Nucleus accumbens (tissue), 56 donors: ENCODE results near the gene SHC4.

Experiments used
- DNase-seq, 56 donors: peaks; one replicate each; lab custom pipeline; 2025; lab: John Stamatoyannopoulos, UW

The SHC4 gene

DNA sequence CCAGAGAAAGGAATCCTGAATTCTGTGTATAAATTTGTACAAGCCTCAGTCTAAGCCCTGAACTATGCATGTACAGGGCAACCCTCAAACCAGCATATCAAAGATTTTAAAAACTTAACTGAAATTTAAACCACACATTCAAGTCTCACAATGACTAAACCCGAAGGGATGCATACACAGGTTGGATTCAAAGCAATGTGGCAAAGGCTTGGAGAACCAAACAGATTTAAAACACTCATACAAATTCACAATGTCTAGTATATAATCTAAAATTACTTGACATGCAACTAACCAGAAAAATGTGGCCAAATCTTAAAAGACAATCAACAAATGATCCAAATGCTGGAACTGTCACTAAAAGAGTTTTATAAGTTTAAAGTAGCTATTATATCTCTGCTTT is 189.2 kb downstream of the SHC4 start:
- no peak for DNase-seq
